GM12873 (cell line): ENCODE results near the gene TMEM240.

Experiments
- CTCF ChIP-seq: IDR thresholded peaks from 2 replicates; pipeline ENCODE4 v1.5.1; 2012; ENCODE audit warnings: low read depth, mild to moderate bottlenecking, moderate library complexity, low read length, control low read depth; ENCODE audit not compliant: insufficient read depth; ENCODE audit errors: missing control alignments

Gene TMEM240

GRCh38 chr1:1536938-1537546, 3.4 kb downstream of the TMEM240 start:
- no peak for TF ChIP-seq CTCF

GRCh38 chr1:1536019-1536937, 4.1 kb downstream of the TMEM240 start:
- TF ChIP-seq CTCF = no peak

GRCh38 chr1:1535201-1536018, 5.0 kb downstream of the TMEM240 start:
- no peak for TF ChIP-seq CTCF

- TF ChIP-seq CTCF = no peak
Observed at GRCh38 chr1:1534401-1535154, 5.8 kb downstream of the TMEM240 start.

- no peak for TF ChIP-seq CTCF
Observed at GRCh38 chr1:1531947-1532346, 8.5 kb downstream of the TMEM240 start.

- TF ChIP-seq CTCF = no peak
Observed at GRCh38 chr1:1529936-1530335, 10.5 kb downstream of the TMEM240 start.
